GM21526 (cell line): ENCODE data around the gene PTPN2.
"Not testable (repeated sequence)": the region's sequence is repeated elsewhere in the genome, so short reads cannot be mapped to it uniquely, and the experiment has no call there.

Experiments used
- ATAC-seq: cut with Tn5 transposase; IDR thresholded peaks from one replicate; pipeline ENCODE4 v1.9.1; 2021; ENCODE audit warnings: moderate library complexity; ENCODE audit not compliant: unreplicated experiment, low FRiP score

Gene PTPN2

DNA sequence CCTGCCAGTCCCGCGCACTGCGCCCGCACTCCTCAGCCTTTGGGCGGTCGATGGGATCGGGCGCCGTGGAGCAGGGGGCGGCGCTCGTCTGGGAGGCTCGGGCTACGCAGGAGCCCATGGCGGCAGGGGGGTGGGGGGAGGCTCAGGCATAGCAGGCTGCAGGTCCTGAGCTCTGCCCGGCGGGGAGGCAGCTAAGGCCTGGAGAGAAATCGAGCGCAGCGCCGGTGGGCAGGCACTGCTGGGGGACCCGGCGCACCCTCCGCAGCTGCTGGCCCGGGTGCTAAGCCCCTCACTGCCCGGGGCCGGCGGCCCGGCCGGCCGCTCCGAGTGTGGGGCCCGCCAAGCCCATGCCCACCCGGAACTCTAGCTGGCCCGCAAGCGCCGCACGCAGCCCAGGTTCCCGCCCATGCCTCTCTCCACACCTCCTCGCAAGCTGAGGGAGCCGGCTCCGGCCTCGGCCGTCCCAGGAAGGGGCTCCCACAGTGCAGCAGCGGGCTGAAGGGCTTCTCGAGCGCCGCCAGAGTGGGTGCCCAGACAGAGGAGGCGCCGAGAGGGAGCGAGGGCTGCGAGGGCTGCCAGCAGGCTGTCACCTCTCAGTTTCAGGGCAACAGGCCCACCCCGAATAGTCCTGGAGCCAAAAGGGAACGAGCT is 107.1 kb downstream of the PTPN2 start:
- no peak for ATAC-seq

DNA sequence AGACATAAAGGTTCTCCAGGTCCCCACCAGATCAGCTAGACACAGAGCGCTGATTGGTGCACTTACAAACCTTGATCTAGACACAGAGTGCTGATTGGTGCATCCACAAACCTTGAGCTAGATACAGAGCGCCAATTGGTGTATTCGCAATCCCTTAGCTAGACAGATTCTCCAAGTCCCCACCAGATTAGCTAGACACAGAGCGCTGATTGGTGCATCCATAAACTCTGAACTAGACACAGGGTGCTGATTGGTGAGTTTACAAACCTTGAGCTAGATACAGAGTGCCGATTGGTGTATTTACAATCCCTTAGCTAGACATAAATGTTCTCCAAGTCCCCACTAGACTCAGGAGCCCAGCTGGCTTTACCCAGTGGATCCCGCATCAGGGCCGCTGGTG is 107.6 kb downstream of the PTPN2 start:
- ATAC-seq, result not testable (repeated sequence)

DNA sequence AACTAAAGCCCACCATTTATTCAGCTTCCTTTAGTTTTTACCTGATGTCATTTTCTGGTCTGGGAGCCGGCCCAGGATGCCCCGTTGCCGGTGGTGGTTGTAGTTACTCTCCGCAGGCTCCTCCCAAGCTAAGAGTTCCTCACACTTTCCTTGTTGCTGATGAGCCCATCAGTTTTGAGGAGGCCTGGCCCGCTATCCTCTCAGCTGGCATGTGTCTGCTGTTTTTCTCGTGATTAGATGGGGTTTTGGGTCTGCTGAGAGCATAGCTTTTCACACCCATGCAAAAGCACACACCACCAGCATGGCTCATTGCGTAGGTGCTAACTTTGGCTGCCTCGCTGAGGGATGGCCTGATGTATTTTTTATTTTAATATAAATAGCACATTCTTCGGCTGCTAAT is 109.1 kb downstream of the PTPN2 start:
- ATAC-seq, result no peak

DNA sequence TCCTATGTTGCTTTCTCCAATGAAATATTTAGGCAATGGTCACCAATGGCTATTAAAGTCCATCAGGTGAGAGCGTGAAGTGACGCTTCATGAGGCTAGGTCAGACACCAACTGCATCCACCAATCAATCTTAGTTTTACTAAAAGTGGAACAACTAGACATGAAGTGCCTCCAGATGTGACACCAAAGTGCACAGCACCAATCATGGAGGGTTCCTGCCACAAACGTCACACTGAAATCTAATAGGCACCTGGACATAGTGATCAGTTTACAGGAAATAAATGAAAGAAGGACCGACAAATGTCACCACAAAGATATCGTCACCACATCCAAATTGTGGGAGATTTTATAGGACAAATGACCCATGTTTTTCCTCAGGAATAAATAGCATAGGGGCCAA is 110.7 kb downstream of the PTPN2 start:
- no peak for ATAC-seq

DNA sequence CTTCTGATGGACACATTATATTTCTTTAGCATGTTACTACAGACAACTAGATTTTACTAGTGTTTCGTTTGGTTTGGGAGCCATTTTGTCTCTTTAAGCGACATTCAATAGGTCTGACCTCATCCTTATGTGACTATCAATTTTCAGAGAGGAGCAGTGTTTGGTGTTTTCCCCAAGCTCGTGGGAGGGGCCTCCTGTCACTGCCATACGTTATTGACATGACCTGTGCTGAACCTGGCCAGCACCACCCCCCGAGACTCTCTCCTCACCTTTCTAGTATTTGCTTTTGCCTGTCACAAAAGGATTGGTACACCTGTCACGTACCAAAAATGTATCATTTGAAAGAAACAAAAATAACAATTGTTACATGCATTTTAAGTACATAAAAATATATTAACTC is 111.9 kb downstream of the PTPN2 start:
- ATAC-seq, result no peak

DNA sequence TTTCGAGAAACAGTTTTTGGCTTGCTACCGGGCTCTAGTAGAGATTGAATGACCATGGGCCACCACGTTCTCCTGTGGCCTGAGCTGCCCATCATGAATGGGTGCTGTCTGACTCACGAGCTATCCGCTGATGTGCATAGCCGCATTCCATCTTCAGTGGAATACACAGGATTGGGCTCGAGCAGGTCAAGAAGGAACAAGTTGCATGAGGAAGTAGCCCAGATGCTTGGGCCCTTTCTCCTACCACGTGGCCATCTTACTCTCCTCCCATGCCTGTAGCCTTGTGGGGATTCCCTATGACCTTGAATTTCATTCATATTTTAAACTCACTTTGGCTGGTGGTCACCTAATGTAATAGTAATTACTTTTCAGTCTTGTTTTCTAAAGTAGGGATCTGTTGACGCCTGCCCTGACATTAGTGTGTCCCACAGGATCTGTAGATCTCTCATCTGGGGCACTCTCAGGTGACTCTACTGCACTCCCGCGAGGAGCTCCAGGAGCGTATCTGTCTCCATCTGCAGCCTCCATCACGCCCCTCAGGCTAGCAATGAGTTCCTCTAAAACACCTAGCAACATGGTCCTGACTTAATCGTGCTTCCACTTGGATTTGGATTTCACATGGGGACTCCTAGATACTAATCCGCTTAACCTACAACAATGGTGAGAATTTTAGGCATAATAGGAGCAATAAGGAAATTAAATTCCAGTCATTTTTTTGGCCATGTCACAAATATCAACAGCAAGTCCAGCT is 113.4 kb downstream of the PTPN2 start:
- ATAC-seq, result no peak

DNA sequence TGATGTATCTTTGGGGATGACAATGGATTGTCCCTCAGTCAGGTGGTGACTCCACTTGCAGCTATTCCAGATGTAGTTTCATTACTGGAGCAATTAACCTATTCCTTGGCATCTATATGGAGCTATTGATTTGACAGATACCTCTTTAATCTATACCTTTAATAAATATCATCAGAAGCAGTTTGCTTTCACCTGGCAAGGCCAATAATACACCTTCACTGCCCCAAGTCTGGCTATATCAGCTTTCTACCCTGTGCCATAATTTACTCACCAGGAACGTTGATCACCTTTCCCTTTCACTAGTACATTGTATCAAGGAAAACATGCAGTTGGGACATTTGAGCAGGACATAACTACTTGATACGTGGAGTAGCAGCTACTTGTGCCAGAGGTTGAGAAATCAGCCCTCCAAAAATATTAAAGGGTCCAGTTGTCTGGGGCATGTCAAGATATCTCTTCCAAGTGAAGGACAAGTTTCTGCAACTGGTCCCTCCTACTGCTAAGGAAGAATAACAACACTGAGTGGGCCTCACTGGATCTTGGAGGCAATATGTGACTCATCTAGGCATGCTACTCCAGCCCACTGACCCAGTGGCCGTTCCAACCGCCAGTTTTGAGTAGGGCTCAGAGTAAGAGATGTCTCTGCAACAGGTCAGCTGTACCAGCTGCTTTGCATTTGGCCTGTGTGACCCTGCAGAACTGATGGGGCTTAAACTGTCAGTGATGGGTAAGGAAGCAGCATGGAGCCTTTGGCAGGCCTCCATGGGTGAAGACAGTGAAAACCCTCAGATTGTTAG is 114.2 kb downstream of the PTPN2 start:
- ATAC-seq, result no peak

DNA sequence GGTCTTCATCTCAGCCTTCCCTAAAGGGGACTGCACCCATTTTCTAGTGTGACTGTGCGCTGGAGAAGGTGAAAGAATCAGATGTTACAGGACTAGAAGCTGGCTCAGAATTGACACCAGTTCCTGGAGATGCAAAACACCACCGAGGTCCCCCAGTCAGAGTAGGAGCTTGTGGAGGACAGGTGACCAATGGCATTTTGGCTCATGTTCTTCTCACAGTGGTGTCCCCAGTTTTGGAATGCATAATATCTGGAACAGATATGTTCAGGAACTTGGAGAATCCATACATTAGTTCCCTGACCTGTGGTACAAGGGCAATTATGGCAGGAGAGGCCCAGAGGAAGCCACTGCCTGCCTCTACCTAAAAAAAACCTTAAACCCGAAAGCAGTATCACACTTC is 114.9 kb downstream of the PTPN2 start:
- no peak for ATAC-seq

DNA sequence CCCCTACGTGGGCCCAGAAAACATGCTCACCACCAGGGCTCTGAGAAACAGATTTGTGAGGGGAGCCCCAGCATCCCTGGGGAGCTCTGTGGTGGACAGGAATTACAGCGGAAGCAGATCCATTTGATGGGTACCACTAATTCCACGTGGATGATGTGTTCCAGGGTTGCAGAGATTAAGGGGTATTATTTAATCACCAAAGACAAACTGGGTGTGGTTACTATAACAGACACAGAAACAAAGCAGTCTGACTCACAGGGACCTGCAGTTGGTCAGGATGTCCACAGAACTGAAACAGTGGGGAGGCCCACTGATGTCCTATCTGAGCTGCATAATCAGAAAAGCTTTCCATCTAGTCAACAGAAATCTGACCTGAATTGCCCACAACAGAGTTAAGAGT is 115.4 kb downstream of the PTPN2 start:
- ATAC-seq, result no peak

DNA sequence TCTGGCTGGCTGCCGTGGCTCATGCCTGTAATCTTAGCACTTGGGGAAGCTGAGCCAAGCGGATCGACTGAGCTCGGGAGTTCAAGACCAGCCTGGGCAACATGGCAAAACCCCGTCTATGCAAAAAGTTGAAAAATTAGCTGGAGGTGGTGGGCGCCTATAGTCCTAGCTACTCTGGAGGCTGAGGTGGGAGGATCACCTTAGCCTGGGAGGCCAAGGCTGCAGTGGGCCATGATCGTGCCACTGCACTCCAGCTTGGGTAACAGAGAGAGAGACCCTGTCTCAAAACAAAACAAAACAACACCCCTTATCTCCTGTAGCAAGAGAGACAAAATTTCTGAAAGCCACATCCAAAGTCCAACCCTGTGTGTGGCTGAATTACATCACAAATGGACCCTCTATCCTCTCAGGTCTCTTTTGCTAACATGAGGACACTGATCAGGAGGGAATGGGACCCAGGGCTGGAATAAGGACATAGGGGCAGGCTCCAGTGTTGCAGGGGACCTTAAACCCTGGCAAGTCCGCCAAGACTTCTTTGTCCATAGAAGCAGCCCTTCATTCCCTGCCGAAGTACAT is 116.4 kb downstream of the PTPN2 start:
- ATAC-seq, result no peak

DNA sequence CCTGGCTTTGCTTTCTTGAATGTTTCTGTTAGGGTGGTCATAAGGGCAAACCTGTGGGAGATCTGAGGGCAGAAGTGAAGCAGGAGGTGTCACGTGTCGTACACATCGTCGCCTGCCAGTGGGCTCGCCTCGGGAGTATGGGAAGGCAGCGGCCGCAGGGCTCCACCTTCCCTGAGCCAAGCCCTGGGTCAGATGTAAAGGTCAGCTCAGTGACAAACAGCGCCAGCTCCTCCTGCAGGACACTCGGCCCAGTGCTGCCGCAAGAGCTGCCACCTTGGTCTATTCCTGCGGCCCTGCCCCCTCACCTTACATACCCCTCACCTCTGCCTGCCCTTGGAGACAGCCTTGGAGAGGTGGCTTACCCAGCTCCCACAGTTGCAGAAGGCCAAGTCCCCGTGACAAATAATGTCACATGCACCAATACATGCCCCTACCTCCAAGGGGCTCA is 117.0 kb downstream of the PTPN2 start:
- no peak for ATAC-seq

DNA sequence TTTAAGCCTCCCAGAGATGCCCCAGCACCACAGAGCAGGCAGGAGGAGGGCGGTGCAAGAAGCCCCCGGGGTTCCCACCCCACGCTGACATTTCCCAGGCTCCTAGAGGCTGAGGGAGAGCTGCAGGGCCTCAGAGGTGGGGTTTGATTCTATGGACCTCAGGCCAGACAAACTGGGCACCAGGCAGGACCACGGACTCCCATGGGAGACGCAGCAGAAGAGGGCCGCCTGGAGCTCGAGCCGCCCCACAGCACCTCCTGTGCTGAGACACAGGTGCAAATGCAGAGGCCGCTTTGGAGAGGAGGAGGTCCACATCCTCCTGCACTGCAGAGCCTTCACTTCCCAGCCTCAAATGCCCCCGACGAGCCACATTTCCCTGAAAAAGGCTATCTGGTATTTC is 118.5 kb downstream of the PTPN2 start:
- ATAC-seq, result no peak

DNA sequence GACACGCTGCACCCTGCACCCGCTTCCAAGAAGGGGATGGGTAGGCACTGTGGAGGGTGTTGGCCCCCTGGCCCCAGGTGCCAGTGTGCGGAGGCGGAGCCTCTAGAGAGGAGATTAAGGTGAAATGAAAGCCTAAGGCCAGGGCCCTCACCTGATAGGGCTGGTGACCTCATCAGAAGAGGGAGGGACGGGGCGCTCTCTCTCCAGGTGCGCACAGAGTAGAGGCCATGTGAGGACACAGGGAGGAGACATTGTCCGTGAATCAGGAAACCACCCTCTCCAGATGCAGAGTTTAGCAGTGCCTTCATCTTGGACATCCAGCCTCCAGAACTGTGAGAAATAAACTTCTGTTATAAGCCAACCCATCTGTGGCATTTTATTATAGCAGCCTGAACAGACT is 118.9 kb downstream of the PTPN2 start:
- ATAC-seq, result no peak

DNA sequence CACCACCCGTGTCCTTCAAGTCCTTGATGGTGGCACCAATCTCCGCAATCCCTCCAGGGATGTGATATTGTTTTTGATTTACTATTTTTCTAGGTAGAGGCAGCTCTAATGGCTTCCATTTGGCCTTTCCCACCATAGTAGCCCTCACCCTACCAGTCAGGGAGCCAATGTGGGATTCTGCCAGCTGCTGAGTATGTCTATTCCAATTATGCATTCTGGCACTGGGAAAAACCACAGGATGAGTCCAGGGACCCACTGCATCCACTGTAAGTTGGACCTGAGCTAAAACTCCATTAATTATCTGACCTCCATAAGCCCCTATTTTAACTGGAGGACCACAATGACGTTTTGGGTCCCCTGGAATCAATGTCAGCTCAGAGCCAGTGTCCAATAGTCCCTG is 125.5 kb downstream of the PTPN2 start:
- ATAC-seq, result not testable (repeated sequence)

DNA sequence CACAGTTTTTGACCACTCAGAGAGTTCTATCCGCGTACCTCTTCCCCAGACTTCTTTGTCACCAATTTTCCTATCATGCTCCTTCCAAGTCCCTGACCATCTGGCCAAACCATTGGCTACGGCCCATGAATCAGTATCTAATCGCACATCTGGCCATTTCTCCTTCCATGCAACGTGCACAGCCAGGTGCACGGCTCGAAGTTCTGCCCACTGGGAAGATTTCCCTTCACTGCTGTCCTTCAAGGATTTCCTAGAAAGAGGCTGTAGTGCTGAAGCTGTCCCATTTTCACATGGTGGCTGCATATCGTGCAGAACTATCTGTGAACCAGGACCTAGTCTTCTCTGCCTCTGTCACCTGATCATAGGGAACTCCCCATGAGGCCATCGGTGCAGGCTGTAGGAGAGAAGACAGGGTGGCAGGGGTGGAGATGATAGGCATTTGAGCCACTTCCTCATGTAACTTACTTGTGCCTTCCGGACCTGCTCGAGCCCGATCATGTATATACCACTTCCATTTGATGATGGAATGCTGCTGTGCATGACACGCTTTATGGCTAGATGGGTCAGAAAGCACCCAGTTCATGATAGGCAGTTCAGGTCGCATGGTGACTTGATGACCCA is 127.3 kb downstream of the PTPN2 start:
- not testable (repeated sequence) for ATAC-seq

DNA sequence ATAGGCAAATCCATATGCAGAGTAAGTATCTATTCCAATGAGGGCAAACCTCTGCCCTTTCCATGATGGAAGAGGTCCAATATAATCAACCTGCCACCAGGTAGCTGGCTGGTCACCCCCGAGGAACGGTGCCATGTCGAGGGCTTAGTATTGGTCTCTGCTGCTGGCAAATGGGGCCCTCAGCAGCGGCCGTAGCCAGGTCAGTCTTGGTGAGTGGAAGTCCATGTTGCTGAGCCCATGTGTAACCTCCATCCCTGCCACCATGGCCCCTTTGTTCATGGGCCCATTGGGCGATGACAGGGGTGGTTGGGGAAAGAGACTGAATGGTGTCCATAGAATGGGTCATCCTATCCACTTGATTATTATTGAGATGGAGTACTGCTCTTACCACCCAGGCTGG is 128.4 kb downstream of the PTPN2 start:
- ATAC-seq, result not testable (repeated sequence)

DNA sequence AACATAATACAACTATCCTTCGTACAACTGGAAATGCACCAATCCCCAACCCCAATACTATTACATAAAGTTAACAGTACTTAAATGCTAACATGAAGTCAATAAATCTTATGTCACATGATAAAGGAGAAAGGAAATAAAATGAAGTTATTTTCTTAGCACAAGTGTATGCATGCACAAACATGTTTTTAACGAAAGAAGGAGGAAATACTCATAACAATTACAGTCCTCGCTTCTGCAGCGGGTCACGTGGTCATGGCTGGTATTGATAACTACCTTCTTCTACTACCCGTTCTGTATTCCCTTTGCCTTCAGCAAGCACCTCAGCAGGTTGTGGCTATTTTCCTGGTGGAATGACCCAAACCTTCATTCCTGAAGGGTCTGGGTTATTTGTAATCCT is 129.5 kb downstream of the PTPN2 start:
- no peak for ATAC-seq

DNA sequence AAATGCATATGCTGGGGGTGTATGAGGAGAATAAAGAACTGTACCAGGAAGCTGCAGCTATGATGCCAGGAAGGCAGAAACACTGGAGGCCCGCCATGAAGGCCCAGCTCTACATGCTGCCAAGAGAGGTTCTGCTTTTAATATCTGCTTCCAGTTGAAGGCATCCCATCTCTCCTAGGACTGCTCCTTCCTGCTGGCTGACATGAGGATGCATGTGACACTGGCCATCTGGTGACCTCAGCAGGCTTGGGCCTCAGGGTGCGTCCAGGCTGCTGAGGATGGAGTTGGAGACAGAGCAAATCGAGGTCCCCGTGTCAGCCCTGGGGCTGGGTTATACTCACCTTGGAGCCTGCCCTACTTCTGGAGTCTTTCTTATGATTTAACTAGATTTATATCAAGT is 132.1 kb downstream of the PTPN2 start:
- no peak for ATAC-seq

DNA sequence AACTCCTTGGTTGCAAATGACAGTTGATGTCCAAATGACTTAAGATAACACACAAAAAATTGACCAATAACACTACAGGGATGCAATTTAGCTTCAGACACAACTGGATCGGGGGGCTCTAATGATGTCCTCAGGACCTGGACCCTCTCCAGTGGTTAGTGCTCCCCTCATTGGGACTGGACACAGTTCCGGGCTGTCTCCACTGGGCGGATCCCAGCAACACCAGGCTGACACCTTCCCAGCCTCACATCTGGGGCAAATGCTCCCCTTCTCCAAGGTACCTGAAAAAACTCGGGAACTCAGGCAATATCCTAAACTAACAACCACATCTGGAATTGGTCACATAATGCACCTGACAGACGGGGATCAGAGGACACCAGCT is 132.5 kb downstream of the PTPN2 start:
- ATAC-seq, result no peak

DNA sequence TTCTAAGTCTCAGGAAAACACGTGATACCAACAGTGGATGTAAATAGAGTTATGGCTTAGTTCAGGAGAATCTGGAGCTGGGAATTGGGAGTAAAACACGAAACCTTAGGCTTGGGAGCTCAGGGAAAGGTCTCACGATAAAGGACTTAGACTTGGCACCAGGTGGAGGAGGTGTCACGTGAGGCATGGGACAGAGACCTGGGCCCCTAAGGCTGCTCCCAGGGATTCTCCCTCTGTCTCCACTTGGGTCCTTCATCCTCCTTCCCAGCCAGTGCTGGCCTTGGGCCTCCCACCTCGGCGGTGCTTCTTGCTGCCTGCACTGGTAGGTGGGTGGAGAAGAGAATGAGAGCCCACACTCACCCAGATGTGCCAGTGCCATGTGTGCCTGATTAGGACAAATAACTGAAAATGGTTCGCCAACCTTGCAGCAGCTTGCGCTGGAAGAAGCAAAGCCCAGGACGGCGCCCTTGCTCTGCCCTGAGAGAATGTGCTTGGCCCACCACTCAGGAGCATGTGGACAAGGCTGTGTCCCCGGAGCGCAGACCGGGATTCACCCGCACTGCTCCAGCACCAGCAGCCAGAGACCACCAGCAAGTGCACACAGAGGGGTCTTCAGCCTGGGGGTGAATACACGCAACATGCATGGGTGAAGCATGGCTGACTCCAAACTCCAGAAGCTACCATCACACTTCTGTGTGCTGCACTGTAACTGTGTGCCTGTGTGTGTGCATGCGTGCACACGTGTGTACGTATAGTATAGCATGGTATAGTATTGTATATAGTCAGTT is 133.1 kb downstream of the PTPN2 start:
- ATAC-seq, result no peak
